HG03045 (cell line): ENCODE measurements around the gene NR2F2.

Experiments used
- ATAC-seq: cut with Tn5 transposase; IDR thresholded peaks from one replicate; pipeline ENCODE4 v1.9.1; 2021; ENCODE audit warnings: mild to moderate bottlenecking, moderate library complexity; ENCODE audit not compliant: unreplicated experiment

NR2F2 gene

GRCh38 chr15:96330450-96331143, at the start of gene NR2F2:
Gene NR2F2 (plus strand): TSS chr15:96330700. CDS start chr15:96332106, 1,406 bp downstream.
- no peak for ATAC-seq

GRCh38 chr15:96285305-96285704, 45.2 kb upstream of the NR2F2 start:
- ATAC-seq = no peak

GRCh38 chr15:96285729-96286254, 44.7 kb upstream of the NR2F2 start:
- no peak for ATAC-seq

GRCh38 chr15:96290679-96291078, 39.8 kb upstream of the NR2F2 start:
- no peak for ATAC-seq

- no peak for ATAC-seq
Observed at GRCh38 chr15:96292635-96293034, 37.9 kb upstream of the NR2F2 start.

- no peak for ATAC-seq
Observed at GRCh38 chr15:96293441-96293840, 37.1 kb upstream of the NR2F2 start.

- ATAC-seq = no peak
Observed at GRCh38 chr15:96294766-96295165, 35.7 kb upstream of the NR2F2 start.

- no peak for ATAC-seq
Observed at GRCh38 chr15:96296264-96296663, 34.2 kb upstream of the NR2F2 start.

GRCh38 chr15:96297783-96298182, 32.7 kb upstream of the NR2F2 start:
- ATAC-seq = no peak

- ATAC-seq = no peak
Observed at GRCh38 chr15:96298217-96298616, 32.3 kb upstream of the NR2F2 start.

- no peak for ATAC-seq
Observed at GRCh38 chr15:96300836-96301235, 29.7 kb upstream of the NR2F2 start.

- no peak for ATAC-seq
Observed at GRCh38 chr15:96303503-96304056, 26.9 kb upstream of the NR2F2 start.

- no peak for ATAC-seq
Observed at GRCh38 chr15:96304839-96305238, 25.7 kb upstream of the NR2F2 start.

- ATAC-seq = no peak
Observed at GRCh38 chr15:96306321-96306720, 24.2 kb upstream of the NR2F2 start.

GRCh38 chr15:96307856-96308394, 22.6 kb upstream of the NR2F2 start:
- ATAC-seq = no peak

GRCh38 chr15:96309143-96309660, 21.3 kb upstream of the NR2F2 start:
- ATAC-seq = no peak

GRCh38 chr15:96311256-96311955, 19.1 kb upstream of the NR2F2 start:
- no peak for ATAC-seq

GRCh38 chr15:96311956-96312294, 18.6 kb upstream of the NR2F2 start:
- ATAC-seq = no peak

- no peak for ATAC-seq
Observed at GRCh38 chr15:96312641-96313335, 17.7 kb upstream of the NR2F2 start.

GRCh38 chr15:96314518-96314917, 16.0 kb upstream of the NR2F2 start:
- no peak for ATAC-seq

GRCh38 chr15:96314963-96315362, 15.5 kb upstream of the NR2F2 start:
- no peak for ATAC-seq
